Measurements from ENCODE around the gene GNB1L.

GRCh38 chr22:19798891-19799293 lies 55.8 kb downstream of the GNB1L start:
- TF ChIP-seq CTCF (IDR thresholded peaks at IDR 0.05; ENCODE audit: low read depth, low read length) = no peak
- TF ChIP-seq EZH2phosphoT487 (IDR thresholded peaks at IDR 0.05; ENCODE audit: low read depth) = no peak
